Epithelial cell of proximal tubule (primary cell): ENCODE measurements around the gene TBC1D2. TPM values are rescaled to one million over a fixed set of nuclear protein-coding genes. Genes with fewer than 3 reads are reported as not detected.
A peak's percentile ranks its signal among the peaks of the same experiment; 100 is the strongest.

Experiments
- DNase-seq: peaks from one replicate; pipeline ENCODE4 v3.0.0-alpha.2; 2011; ENCODE audit warnings: low read depth
- H3K4me3 ChIP-seq: 2 replicates; pipeline ENCODE4 v1.5.1; 2011; ENCODE audit warnings: low read depth, mild to moderate bottlenecking, low read length
- total RNA-seq: library from RNA; depleted of rRNA; stranded (reverse); fragments of >200 nt; gene quantifications from 2 replicates; pipeline ENCODE4 v1.2.3, GENCODE V29; 2015
- TF ChIP-seq, protein P1 (sequence below): conservative IDR thresholded peaks from 2 replicates; pipeline ENCODE4 v1.5.1; 2012; ENCODE audit warnings: low read depth, mild to moderate bottlenecking, low read length

Gene TBC1D2
- total RNA-seq, 1 donor from 2014 or later: 17.2 TPM

DNA sequence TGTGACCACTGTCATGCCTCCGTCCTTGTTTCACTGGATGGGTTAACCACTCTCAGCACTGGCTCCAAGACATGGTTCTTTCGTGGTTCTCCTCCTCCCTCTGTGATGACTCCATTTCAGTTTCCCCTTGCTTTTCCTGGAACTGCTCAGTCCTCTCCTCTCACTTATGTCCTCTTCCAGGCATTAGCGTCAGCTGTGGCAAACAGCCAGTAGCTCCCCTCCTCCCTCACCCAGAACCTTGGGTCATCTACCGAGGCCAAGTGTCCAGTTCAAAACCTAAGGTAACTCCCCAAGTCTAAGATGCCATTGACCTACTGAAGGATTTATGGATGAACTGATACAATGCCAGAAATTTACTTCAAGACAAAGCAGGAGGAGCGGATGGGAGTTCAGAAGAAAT is 53.2 kb downstream of the TBC1D2 start:
- no peak for DNase-seq
- TF ChIP-seq, protein P1, sequence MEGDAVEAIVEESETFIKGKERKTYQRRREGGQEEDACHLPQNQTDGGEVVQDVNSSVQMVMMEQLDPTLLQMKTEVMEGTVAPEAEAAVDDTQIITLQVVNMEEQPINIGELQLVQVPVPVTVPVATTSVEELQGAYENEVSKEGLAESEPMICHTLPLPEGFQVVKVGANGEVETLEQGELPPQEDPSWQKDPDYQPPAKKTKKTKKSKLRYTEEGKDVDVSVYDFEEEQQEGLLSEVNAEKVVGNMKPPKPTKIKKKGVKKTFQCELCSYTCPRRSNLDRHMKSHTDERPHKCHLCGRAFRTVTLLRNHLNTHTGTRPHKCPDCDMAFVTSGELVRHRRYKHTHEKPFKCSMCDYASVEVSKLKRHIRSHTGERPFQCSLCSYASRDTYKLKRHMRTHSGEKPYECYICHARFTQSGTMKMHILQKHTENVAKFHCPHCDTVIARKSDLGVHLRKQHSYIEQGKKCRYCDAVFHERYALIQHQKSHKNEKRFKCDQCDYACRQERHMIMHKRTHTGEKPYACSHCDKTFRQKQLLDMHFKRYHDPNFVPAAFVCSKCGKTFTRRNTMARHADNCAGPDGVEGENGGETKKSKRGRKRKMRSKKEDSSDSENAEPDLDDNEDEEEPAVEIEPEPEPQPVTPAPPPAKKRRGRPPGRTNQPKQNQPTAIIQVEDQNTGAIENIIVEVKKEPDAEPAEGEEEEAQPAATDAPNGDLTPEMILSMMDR: no peak
- H3K4me3 ChIP-seq: no peak overlapping the region

DNA sequence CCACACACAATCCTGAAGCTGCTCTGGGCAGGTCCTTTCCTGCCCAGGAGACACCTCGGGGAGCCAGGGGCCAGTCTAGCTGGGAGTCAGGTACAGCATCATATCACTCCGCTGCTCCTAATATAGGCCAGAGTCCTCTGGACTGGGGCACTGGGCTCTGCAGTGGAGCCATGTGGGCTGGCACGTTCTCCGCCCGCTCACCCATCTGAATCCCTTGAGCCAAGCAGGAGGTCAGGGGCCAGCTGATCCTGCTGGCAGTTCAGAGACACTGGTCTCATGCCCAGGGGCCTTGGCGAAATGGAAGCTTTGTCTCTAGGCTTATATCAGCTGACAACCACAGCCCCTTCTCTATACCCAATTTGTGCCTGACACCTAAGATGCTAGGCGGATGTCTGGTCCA is 53.7 kb downstream of the TBC1D2 start:
- no peak for DNase-seq
- TF ChIP-seq, protein P1: no peak
- no peak overlapping the region for H3K4me3 ChIP-seq

DNA sequence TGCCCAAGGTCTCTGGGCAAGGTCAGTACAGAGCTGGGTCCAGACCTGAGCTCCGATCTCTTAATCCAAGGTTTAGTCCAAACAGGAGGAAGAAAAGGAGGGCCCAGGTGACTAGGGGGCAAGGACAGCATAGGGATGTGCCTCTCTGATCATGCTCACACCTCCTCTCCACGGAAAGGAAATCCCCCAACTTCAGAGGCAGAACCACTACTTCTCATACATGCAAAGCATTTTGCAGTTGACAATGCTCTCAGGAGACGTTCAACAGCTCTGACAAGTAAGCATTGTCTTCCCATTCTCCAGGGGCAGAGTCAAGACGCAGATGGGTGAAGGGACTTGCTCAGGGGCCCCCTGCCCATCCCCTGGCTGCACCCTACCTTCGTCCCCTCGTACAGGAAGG is 54.3 kb downstream of the TBC1D2 start:
- DNase-seq: no peak
- TF ChIP-seq, protein P1: no peak
- H3K4me3 ChIP-seq: no peak overlapping the region

DNA sequence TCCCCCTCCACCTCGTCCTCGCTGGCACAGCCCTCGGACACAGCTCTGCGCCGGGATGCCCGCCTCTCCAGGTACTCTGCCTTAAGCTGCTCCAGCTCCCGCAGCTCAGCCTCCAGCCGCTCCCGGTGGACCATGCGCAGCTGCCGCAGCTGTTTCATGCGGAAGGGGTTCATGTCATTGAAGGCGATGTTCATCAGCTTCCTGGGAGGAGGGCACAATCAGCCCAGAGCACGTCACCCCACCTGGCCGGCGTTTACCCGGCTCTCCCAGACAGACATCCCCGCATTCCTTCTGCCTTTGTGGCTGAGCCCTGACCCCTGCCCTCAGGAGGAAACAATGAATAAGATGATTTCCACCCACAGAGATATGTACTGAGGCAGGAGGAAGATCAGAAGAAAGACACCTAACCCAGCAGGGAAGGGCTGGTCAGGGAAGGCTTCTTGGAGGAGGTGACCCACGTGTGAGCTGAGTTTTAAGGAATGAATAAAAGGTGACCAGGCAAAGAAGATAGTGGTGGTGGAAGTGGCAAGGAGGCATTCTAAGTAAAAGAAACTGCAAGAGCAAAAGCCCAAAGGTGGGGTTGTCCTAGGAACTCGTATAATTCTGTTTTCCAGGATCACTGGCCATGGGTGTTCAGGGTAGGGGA is 55.9 kb downstream of the TBC1D2 start:
- no peak for DNase-seq
- TF ChIP-seq, protein P1: no peak

DNA sequence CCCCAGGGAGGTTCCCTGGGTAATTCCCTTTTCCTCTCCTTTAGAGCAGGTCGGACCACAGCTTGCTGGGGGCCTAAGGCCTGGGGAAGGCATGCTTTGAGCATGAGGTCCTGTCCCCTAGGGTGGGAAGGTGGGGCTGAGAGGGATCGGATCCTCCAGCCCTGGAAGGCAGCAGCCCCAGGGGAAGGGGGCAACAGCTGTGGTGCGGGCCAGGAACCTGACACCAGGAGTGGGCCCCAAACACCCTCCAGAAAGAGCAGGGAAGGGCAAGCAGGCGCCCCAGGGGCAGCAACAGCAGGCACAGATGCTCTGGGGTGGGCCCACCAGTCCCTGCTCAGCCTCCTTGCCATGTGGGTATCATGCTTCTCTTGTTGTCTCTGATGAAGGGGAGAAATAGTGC is 59.8 kb downstream of the TBC1D2 start:
- no peak overlapping the region for H3K4me3 ChIP-seq
- no peak for DNase-seq
- TF ChIP-seq, protein P1: no peak

More for the DNA sequence above, 55.9 kb downstream of the TBC1D2 start:
- no peak overlapping the region for H3K4me3 ChIP-seq

DNA sequence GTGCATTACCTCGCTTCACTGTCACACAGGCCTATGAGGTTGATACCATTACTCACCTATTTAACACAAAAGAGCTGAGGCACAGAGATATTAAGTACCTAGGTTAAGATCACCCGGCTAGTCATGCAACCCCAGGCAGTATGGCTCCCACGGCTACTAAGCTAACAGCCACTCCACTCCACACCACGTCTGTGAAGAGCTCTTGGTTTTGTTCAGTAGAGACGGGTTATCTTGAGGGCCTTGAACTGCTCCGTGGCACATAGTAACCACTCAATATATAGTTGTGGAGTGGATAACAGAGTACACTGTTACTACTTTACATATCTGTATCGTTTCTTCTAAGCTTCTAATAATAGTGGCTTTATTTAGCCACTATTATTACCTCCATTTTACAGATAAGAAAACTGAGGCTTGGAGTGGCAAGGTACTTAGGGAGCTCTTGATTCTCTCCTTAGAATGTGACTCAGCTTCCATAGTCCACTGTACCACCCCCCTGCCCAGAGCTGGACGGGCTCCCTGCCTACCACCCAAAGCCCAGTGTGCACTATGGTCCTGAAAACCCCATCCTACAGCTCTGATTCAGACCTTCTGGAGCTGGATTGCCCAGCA is 62.0 kb downstream of the TBC1D2 start:
- DNase-seq: peak; percentile 7
- peak overlapping the region; percentile 66 for H3K4me3 ChIP-seq
- TF ChIP-seq, protein P1: no peak
